ENCODE results near the gene STMN1.

DNA sequence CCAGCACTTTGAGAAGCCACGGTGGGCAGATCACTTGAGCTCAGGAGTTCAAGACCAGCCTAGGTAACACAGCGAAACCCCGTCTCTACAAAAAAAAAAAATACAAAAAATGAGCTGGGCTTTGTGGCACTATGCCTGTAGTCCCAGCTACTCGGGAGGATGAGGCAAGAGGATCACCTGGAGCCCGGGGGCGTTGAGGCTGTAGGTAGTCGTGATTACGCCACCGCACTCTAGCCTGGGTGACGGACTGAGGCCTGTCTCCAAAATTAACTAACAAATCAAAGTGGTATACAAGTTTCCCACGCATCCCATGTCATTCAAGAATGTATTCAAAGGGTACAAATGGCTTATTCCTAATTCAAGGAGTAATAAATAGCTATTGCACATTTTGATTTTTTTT lies 49.4 kb downstream of the STMN1 start:
- TF ChIP-seq JUND (IDR thresholded peaks at IDR 0.05; ENCODE audit: low read length) (no peak), ZNF274 (IDR thresholded peaks at IDR 0.05; ENCODE audit: borderline replicate concordance, extremely low read depth, low read length) (no peak), BACH1 (IDR thresholded peaks at IDR 0.05; ENCODE audit: low read length) (no peak), RFX5 (IDR thresholded peaks at IDR 0.05; ENCODE audit: borderline replicate concordance, low read depth, low read length) (no peak), CHD1 (IDR thresholded peaks at IDR 0.05; ENCODE audit: low read depth, low read length) (no peak), CTCF (IDR thresholded peaks at IDR 0.05; ENCODE audit: control extremely low read depth in 1 of 3, insufficient read depth in 1 of 3, low read depth in 1 of 3, low read length in 3 of 3) (no peak), TBP (IDR thresholded peaks at IDR 0.05; ENCODE audit: low read depth, low read length) (no peak), POLR2A (IDR thresholded peaks at IDR 0.05; ENCODE audit: control extremely low read depth in 1 of 2, low read depth in 2 of 2, low read length in 2 of 2) (no peak), BRCA1 (IDR thresholded peaks at IDR 0.05; ENCODE audit: low read depth, low read length) (no peak), MAFK (IDR thresholded peaks at IDR 0.05; ENCODE audit: low read depth, low read length) (no peak), TAF1 (IDR thresholded peaks at IDR 0.05; ENCODE audit: low read depth, low read length) (no peak), EP300 (IDR thresholded peaks at IDR 0.05; ENCODE audit: borderline replicate concordance in 1 of 2, low read depth in 2 of 2, low read length in 2 of 2) (no peak)

Data from H1 (cell line).